NCI-H82 treated with DMSO at 0.1 percent for 48 hours (cell line): ENCODE data around the gene TSPAN31.

Experiments used
- DNase-seq: peaks from one replicate; lab custom pipeline; 2025; ENCODE audit not compliant: unreplicated experiment; lab: John Stamatoyannopoulos, UW

Gene TSPAN31

DNA sequence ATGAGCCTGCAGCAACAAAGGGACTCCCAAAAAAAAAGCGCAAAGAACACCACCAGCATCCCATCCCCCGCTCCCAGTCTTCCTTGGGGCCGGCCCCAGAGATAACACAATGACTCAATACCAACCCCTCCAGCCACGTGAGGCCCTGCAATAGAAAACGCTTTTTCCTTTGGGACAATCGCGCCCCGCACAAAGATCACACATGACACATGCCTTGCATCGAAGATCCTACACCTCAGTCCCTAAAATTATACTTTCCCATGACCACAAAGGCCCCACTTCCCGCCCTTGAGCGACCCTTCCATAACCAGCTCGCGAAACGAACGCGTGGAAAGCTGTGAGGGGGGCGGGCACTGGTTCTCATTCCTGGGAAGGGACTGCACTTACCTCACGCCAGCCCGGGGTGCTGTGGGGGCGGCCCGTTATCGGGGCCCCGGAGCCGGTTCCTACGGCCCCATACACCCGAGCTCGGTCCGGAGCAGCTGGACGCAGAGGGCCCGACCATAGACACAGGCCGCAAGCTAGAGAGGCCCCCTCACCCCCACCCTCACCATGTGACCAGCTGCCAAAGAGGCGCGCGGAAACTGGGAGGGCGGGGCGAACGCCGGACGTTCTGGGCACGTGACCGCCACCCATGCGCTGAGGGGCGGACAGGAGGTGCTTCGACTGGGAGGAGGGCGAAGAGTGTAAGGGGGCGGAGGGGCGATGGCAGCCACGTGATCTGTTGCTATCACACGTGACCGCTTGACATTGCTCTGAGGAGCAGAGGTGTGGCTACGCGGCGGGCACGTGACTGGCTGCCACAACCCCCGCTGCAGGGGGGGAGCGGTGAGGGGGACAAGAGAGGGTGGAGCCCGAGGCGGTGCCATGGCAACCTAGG lies 7.2 kb downstream of the TSPAN31 start, which contains the start of gene CDK4:
Gene CDK4 (minus strand): TSS at position 523 of the 880 bp plus-strand sequence. CDS start 593 bp downstream, outside the sequence.
- peak; percentile 98 for DNase-seq

GRCh38 chr12:57752668-57753000 lies 7.8 kb downstream of the TSPAN31 start:
- DNase-seq, result no peak

GRCh38 chr12:57753756-57754337 lies 9.0 kb downstream of the TSPAN31 start:
- DNase-seq, result no peak

GRCh38 chr12:57754411-57755193 lies 9.8 kb downstream of the TSPAN31 start, which contains the start of gene MARCHF9:
MARCHF9 (plus strand) TSS chr12:57755103; CDS start chr12:57755529, 426 bp downstream.
- peak; percentile 76 for DNase-seq

- DNase-seq, result no peak
Measured at GRCh38 chr12:57755194-57755453, 10.3 kb downstream of the TSPAN31 start.

GRCh38 chr12:57755454-57756372 lies 10.9 kb downstream of the TSPAN31 start:
- DNase-seq, result no peak

GRCh38 chr12:57756406-57757341 lies 11.8 kb downstream of the TSPAN31 start:
- DNase-seq, result peak; percentile 28

DNA sequence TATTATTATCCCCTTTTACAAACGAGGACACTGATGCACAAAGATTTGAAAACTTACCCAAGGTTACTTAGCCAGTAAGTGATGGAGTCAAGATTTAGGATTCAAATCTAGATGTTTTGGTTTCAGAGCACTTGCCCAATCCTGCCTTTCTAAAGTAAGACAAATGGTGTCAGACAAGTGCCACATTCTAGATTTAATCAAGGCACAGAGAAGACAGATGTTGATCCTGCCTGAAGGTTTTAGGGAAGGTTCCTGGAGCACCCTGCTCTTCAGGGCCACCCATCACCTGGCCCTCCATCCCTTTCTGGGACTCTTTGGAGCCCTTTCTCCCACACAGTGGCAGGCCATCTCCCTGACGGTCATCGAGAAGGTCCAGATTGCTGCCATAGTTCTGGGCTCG lies 12.9 kb downstream of the TSPAN31 start:
- DNase-seq, result no peak

GRCh38 chr12:57758552-57759359 lies 13.9 kb downstream of the TSPAN31 start:
- DNase-seq, result no peak

- peak; percentile 18 for DNase-seq
Measured at GRCh38 chr12:57759360-57759980, 14.6 kb downstream of the TSPAN31 start.

- DNase-seq, result no peak
Measured at GRCh38 chr12:57760347-57760982, 15.6 kb downstream of the TSPAN31 start.

DNA sequence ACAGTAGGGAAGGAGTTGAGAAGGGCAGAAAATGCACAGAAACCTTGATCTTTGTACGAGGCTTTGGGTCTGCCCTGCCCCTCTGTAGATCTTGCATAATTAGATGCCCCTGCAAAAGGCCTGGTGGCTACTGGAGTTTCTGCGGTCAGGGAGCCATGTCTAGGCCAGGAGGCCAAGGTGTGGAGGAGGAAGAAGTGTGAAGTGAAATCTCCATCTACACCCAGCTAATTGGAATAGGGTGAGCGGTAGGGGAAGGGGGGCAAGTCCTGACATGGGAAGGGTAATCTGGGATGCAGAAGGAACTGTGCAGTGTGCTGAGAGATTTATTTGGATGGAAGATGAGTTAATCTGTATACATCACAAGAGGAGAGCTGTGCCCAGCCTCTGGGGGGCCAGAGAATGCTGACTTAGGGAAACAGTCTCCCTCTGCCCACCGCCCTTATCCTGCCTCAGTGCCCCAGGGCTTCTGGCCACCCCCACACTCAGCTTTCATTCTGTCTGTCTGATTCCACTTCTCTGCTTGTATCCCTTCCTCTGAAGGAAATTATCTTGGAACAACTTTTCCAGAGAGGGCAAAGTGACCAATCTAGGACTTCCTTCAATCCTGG lies 16.7 kb downstream of the TSPAN31 start:
- peak; percentile 36 for DNase-seq

DNA sequence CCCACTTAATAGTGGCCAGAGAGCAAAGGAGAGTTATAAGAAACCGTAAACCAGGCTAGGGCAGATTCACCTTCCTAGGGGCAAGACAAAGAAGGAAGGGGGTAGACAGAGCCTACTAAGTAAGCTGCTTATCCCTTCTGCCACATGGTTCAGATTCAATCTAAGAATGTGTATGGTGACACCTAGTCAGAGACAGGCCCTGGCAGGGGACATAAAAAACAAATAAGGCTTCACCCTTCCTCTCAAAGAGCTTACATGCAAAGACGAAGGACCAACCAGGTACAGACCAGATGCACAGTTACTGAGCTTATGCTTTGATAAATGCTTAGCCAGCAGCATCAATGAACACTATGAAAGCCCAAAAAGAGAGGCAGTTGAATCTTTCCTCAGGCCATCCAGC lies 17.6 kb downstream of the TSPAN31 start:
- DNase-seq, result peak; percentile 88

- no peak for DNase-seq
Measured at GRCh38 chr12:57763881-57764661, 19.2 kb downstream of the TSPAN31 start.

DNA sequence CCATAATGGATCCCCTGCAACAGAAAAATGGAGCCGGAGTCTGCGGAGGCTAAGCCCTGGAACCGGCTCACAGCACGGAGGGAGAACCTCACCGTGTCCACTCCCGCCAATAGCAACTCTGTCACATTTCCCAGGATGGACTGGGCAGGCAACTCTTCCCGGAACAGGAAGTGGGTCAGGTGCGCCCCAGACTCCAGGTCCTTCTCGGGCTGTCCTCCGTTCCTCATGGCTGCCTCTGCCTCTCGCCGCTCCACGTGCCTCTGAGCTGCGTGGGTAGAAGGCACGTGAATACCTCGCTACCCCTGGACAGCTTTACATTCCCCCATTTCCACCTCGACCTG lies 19.8 kb downstream of the TSPAN31 start:
- no peak for DNase-seq

- DNase-seq, result no peak
Measured at GRCh38 chr12:57765003-57765697, 20.3 kb downstream of the TSPAN31 start.
